NCI-H1694 (cell line): ENCODE data around the gene ARSB.

ENCODE experiments used
- DNase-seq: peaks from one replicate; lab custom pipeline; 2025; lab: John Stamatoyannopoulos, UW

The ARSB gene

GRCh38 chr5:78805474-78806124, 179.5 kb downstream of the ARSB start:
- DNase-seq, result no peak

GRCh38 chr5:78804995-78805394, 180.1 kb downstream of the ARSB start:
- no peak for DNase-seq

GRCh38 chr5:78803941-78804340, 181.2 kb downstream of the ARSB start:
- DNase-seq, result no peak

- DNase-seq, result no peak
Observed at GRCh38 chr5:78803353-78803752, 181.8 kb downstream of the ARSB start.

GRCh38 chr5:78801413-78801812, 183.7 kb downstream of the ARSB start:
- no peak for DNase-seq

- DNase-seq, result no peak
Observed at GRCh38 chr5:78799266-78800017, 185.7 kb downstream of the ARSB start.

- no peak for DNase-seq
Observed at GRCh38 chr5:78798673-78799029, 186.5 kb downstream of the ARSB start.

- DNase-seq, result no peak
Observed at GRCh38 chr5:78797936-78798672, 187.0 kb downstream of the ARSB start.

- no peak for DNase-seq
Observed at GRCh38 chr5:78795757-78796156, 189.4 kb downstream of the ARSB start.

GRCh38 chr5:78794693-78795215, 190.4 kb downstream of the ARSB start:
- DNase-seq, result no peak

GRCh38 chr5:78793907-78794662, 191.0 kb downstream of the ARSB start:
- no peak for DNase-seq

- no peak for DNase-seq
Observed at GRCh38 chr5:78792345-78793055, 192.6 kb downstream of the ARSB start.

GRCh38 chr5:78791501-78792100, 193.5 kb downstream of the ARSB start:
- DNase-seq, result no peak

- DNase-seq, result no peak
Observed at GRCh38 chr5:78787783-78788182, 197.3 kb downstream of the ARSB start.

- DNase-seq, result no peak
Observed at GRCh38 chr5:78785454-78785853, 199.7 kb downstream of the ARSB start.

GRCh38 chr5:78783434-78784130, 201.5 kb downstream of the ARSB start:
- DNase-seq, result no peak

GRCh38 chr5:78782728-78783127, 202.4 kb downstream of the ARSB start:
- no peak for DNase-seq

- no peak for DNase-seq
Observed at GRCh38 chr5:78781611-78782286, 203.4 kb downstream of the ARSB start.

GRCh38 chr5:78779771-78780616, 205.1 kb downstream of the ARSB start:
- no peak for DNase-seq
